ENCODE measurements around the gene NUP214. TPM values are rescaled to one million over a fixed set of nuclear protein-coding genes. Genes with fewer than 3 reads are reported as not detected.
"Not testable (repeated sequence)": the region's sequence is repeated elsewhere in the genome, so short reads cannot be mapped to it uniquely, and the experiment has no call there.

NUP214 gene
- total RNA-seq, 1 donor, result 16.4 TPM

- no peak for TF ChIP-seq CTCF (IDR thresholded peaks at IDR 0.05; ENCODE audit: insufficient read depth, low read depth, low read length)
- no peak overlapping the region for H3K4me3 ChIP-seq (ENCODE audit: low read depth, low read length)
- no peak for DNase-seq (ENCODE audit: low read depth)
Observed at GRCh38 chr9:131188976-131189375, 63.6 kb downstream of the NUP214 start.

- no peak for DNase-seq (ENCODE audit: low read depth)
- no peak for TF ChIP-seq CTCF (IDR thresholded peaks at IDR 0.05; ENCODE audit: insufficient read depth, low read depth, low read length)
- H3K4me3 ChIP-seq (ENCODE audit: low read depth, low read length), result no peak overlapping the region
Observed at GRCh38 chr9:131190191-131190590, 64.8 kb downstream of the NUP214 start.

- H3K4me3 ChIP-seq (ENCODE audit: low read depth, low read length), result not testable (repeated sequence)
Observed at GRCh38 chr9:131191032-131191431, 65.6 kb downstream of the NUP214 start.

GRCh38 chr9:131191857-131192256 is 66.5 kb downstream of the NUP214 start:
- no peak for DNase-seq (ENCODE audit: low read depth)
- no peak overlapping the region for H3K4me3 ChIP-seq (ENCODE audit: low read depth, low read length)
- TF ChIP-seq CTCF (IDR thresholded peaks at IDR 0.05; ENCODE audit: insufficient read depth, low read depth, low read length), result no peak

More at GRCh38 chr9:131191032-131191431, 65.6 kb downstream of the NUP214 start:
- not testable (repeated sequence) for DNase-seq (ENCODE audit: low read depth)

DNA sequence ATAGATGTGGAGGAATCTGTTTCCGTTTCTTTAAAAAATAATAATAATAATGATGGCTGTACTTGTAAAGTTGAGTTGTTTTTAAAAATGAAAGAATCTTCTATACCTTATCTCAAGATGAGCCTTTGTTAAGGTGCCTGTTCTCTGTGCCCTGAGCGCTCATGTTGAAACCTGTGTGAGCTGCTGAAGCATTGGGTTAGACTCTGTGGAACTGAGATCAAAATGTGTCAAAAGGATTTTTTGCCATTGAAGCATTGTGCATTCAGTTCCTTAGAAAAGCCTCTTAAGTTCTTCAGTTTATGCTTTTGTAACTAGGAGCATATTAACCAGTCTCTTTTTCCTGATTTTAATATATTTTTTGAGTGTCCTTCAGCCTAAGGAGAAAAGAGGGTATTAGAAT is 67.7 kb downstream of the NUP214 start:
- DNase-seq (ENCODE audit: low read depth), result no peak
- H3K4me3 ChIP-seq (ENCODE audit: low read depth, low read length), result no peak overlapping the region
- TF ChIP-seq CTCF (IDR thresholded peaks at IDR 0.05; ENCODE audit: insufficient read depth, low read depth, low read length), result no peak

DNA sequence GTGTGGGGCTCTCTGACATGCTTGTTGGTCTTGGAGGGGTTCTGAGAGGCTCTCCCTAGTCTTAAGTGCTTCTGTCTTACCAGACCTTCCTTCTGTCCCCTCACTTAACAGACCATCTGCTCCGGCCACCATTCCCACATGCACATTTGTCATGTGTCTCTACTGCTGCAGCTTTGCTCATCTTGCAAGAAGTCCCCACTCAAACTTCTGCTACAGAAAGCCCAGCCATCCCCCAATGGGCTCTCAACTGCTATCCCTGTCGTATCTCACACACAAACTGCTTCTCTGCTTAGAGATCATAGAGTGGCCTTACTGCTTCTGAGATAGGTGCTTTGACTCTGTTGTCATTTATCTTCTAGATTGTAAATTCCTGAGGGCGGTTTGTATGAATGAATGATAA is 69.4 kb downstream of the NUP214 start:
- H3K4me3 ChIP-seq (ENCODE audit: low read depth, low read length), result no peak overlapping the region
- TF ChIP-seq CTCF (IDR thresholded peaks at IDR 0.05; ENCODE audit: insufficient read depth, low read depth, low read length), result no peak
- no peak for DNase-seq (ENCODE audit: low read depth)

DNA sequence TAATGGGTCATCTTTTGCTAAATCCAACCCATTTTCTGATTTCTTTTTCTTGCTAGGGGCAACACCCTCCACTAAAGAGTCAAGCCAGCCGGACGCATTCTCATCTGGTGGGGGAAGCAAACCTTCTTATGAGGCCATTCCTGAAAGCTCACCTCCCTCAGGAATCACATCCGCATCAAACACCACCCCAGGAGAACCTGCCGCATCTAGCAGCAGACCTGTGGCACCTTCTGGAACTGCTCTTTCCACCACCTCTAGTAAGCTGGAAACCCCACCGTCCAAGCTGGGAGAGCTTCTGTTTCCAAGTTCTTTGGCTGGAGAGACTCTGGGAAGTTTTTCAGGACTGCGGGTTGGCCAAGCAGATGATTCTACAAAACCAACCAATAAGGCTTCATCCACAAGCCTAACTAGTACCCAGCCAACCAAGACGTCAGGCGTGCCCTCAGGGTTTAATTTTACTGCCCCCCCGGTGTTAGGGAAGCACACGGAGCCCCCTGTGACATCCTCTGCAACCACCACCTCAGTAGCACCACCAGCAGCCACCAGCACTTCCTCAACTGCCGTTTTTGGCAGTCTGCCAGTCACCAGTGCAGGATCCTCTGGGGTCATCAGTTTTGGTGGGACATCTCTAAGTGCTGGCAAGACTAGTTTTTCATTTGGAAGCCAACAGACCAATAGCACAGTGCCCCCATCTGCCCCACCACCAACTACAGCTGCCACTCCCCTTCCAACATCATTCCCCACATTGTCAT is 72.0 kb downstream of the NUP214 start:
- no peak for DNase-seq (ENCODE audit: low read depth)
- no peak for TF ChIP-seq CTCF (IDR thresholded peaks at IDR 0.05; ENCODE audit: insufficient read depth, low read depth, low read length)
- no peak overlapping the region for H3K4me3 ChIP-seq (ENCODE audit: low read depth, low read length)
